Renal cortex interstitium (tissue), 11 donors: ENCODE results near the gene ST3GAL5. TPM values are rescaled to one million over a fixed set of nuclear protein-coding genes. Genes with fewer than 3 reads are reported as not detected.

Source experiments
- DNase-seq, 11 donors: peaks; one replicate each; pipeline ENCODE4 v3.0.0-alpha.2; 2013; ENCODE audit warnings: low read depth in 9 of 11, low spot score in 4 of 11; ENCODE audit errors: extremely low read depth in 1 of 11
- polyA plus RNA-seq, 3 donors: library from polyadenylated mRNA; unstranded; fragments of 120-200 nt; gene quantifications; one replicate each; pipeline ENCODE4 v1.2.1, GENCODE V29; 2013; ENCODE audit not compliant: insufficient read length in 3 of 3

ST3GAL5 gene
- polyA plus RNA-seq, 3 donors, result 9.1 to 12.3 (median 10.1) TPM

- no peak for DNase-seq
Observed at GRCh38 chr2:85925216-85925671, 36.5 kb upstream of the ST3GAL5 start.

- no peak for DNase-seq
Observed at GRCh38 chr2:85924522-85924921, 35.7 kb upstream of the ST3GAL5 start.

GRCh38 chr2:85922199-85922598, 33.4 kb upstream of the ST3GAL5 start:
- no peak for DNase-seq

- no peak for DNase-seq
Observed at GRCh38 chr2:85921659-85922058, 32.9 kb upstream of the ST3GAL5 start.

GRCh38 chr2:85920810-85921545, 32.2 kb upstream of the ST3GAL5 start:
- no peak for DNase-seq

- no peak for DNase-seq
Observed at GRCh38 chr2:85917887-85918795, 29.4 kb upstream of the ST3GAL5 start.

GRCh38 chr2:85915606-85916303, 27.0 kb upstream of the ST3GAL5 start:
- no peak for DNase-seq

GRCh38 chr2:85914922-85915321, 26.1 kb upstream of the ST3GAL5 start:
- peak in 2 of 11 donors; percentile 32 to 41 for DNase-seq

- DNase-seq, result no peak
Observed at GRCh38 chr2:85913884-85914881, 25.4 kb upstream of the ST3GAL5 start.

- no peak for DNase-seq
Observed at GRCh38 chr2:85911814-85912692, 23.3 kb upstream of the ST3GAL5 start.

- DNase-seq, result no peak
Observed at GRCh38 chr2:85911097-85911496, 22.3 kb upstream of the ST3GAL5 start.

- no peak for DNase-seq
Observed at GRCh38 chr2:85909005-85909404, 20.2 kb upstream of the ST3GAL5 start.

- DNase-seq, result no peak
Observed at GRCh38 chr2:85908506-85908905, 19.7 kb upstream of the ST3GAL5 start.

GRCh38 chr2:85907671-85908157, 18.9 kb upstream of the ST3GAL5 start:
- DNase-seq, result no peak

GRCh38 chr2:85906748-85907147, 18.0 kb upstream of the ST3GAL5 start:
- no peak for DNase-seq

GRCh38 chr2:85905891-85906290, 17.1 kb upstream of the ST3GAL5 start:
- DNase-seq, result no peak

GRCh38 chr2:85905187-85905666, 16.4 kb upstream of the ST3GAL5 start:
- DNase-seq, result no peak
